ENCODE results near the gene KCNMB2.

Gene KCNMB2

GRCh38 chr3:178602856-178603255 lies 66.6 kb downstream of the KCNMB2 start:
- H3K4me3 ChIP-seq = no peak overlapping the region
- no peaks in the 10 kb centered on the region for H3K27me3 ChIP-seq
- no peaks in the 10 kb centered on the region for H3K9me3 ChIP-seq
- H3K4me1 ChIP-seq = no peaks in the 10 kb centered on the region
- intact Hi-C loops (cut with DNase I; ENCODE audit: low total_unique reads) = no loop called here
- DNase-seq = no peak
- no peaks in the 10 kb centered on the region for H3K36me3 ChIP-seq
- H3K27ac ChIP-seq = no peak overlapping the region
- TF ChIP-seq CTCF (IDR thresholded peaks at IDR 0.05) = no peak

GRCh38 chr3:178603735-178604134 lies 67.5 kb downstream of the KCNMB2 start:
- Histone ChIP-seq H3K9me3 (no peaks in the 10 kb centered on the region), H3K4me1 (no peaks in the 10 kb centered on the region)
- intact Hi-C loops (cut with DNase I; ENCODE audit: low total_unique reads) = no loop called here

GRCh38 chr3:178618197-178618596 lies 82.0 kb downstream of the KCNMB2 start:
- Histone ChIP-seq H3K4me1 (peaks cover 0 to 1% (median 0%) of the 10 kb centered on the region in 4 donors), H3K4me3 (no peak overlapping the region), H3K27ac (no peak overlapping the region), H3K9me3 (peaks cover 0 to 5% (median 0%) of the 10 kb centered on the region in 3 donors), H3K27me3 (no peaks in the 10 kb centered on the region), H3K36me3 (no peaks in the 10 kb centered on the region)
- TF ChIP-seq CTCF (IDR thresholded peaks at IDR 0.05) = no peak
- DNase-seq = no peak
- intact Hi-C loops (cut with DNase I; ENCODE audit: low total_unique reads) = no loop called here

More at GRCh38 chr3:178603735-178604134, 67.5 kb downstream of the KCNMB2 start:
- DNase-seq = no peak
- H3K4me3 ChIP-seq = no peak overlapping the region
- no peak for TF ChIP-seq CTCF (IDR thresholded peaks at IDR 0.05)
- no peaks in the 10 kb centered on the region for H3K27me3 ChIP-seq
- H3K27ac ChIP-seq = no peak overlapping the region
- no peaks in the 10 kb centered on the region for H3K36me3 ChIP-seq

GRCh38 chr3:178618896-178619295 lies 82.7 kb downstream of the KCNMB2 start:
- Histone ChIP-seq H3K4me1 (peaks cover 0 to 7% (median 0%) of the 10 kb centered on the region in 4 donors), H3K27ac (no peak overlapping the region), H3K4me3 (no peak overlapping the region), H3K36me3 (no peaks in the 10 kb centered on the region), H3K27me3 (no peaks in the 10 kb centered on the region), H3K9me3 (peaks cover 0 to 5% (median 0%) of the 10 kb centered on the region in 3 donors)
- DNase-seq = no peak
- intact Hi-C loops (cut with DNase I; ENCODE audit: low total_unique reads) = no loop called here
- no peak for TF ChIP-seq CTCF (IDR thresholded peaks at IDR 0.05)

- Histone ChIP-seq H3K4me3 (no peak overlapping the region), H3K27me3 (no peaks in the 10 kb centered on the region), H3K27ac (no peak overlapping the region), H3K9me3 (no peaks in the 10 kb centered on the region), H3K4me1 (peaks cover 0 to 7% (median 0%) of the 10 kb centered on the region in 4 donors), H3K36me3 (no peaks in the 10 kb centered on the region)
- TF ChIP-seq CTCF (IDR thresholded peaks at IDR 0.05) = no peak
- intact Hi-C loops (cut with DNase I; ENCODE audit: low total_unique reads) = no loop called here
- no peak for DNase-seq
These were observed 87.5 kb downstream of the KCNMB2 start for GRCh38 chr3:178623666-178624255.

- no peak for DNase-seq
These were observed 88.0 kb downstream of the KCNMB2 start for GRCh38 chr3:178624276-178624675.

More at GRCh38 chr3:178624276-178624675, 88.0 kb downstream of the KCNMB2 start:
- Histone ChIP-seq H3K4me3 (no peak overlapping the region), H3K27me3 (no peaks in the 10 kb centered on the region), H3K36me3 (no peaks in the 10 kb centered on the region), H3K9me3 (no peaks in the 10 kb centered on the region), H3K4me1 (peaks cover 0 to 7% (median 0%) of the 10 kb centered on the region in 4 donors), H3K27ac (no peak overlapping the region)
- TF ChIP-seq CTCF (IDR thresholded peaks at IDR 0.05) = no peak
- intact Hi-C loops (cut with DNase I; ENCODE audit: low total_unique reads) = no loop called here

Measured in tibial artery (tissue), 4 donors.